ENCODE data around the gene FAM120A. TPM values are rescaled to one million over a fixed set of nuclear protein-coding genes. Genes with fewer than 3 reads are reported as not detected.

FAM120A gene
- polyA plus RNA-seq, 1 experiment: 89.4 TPM

GRCh38 chr9:93431539-93432105 is 19.9 kb upstream of the FAM120A start:
- POLR2A ChIA-PET: no interaction called here
- no peak for DNase-seq (ENCODE audit: low read depth)
- CTCF ChIA-PET: no interaction called here
- TF ChIP-seq, protein P1, sequence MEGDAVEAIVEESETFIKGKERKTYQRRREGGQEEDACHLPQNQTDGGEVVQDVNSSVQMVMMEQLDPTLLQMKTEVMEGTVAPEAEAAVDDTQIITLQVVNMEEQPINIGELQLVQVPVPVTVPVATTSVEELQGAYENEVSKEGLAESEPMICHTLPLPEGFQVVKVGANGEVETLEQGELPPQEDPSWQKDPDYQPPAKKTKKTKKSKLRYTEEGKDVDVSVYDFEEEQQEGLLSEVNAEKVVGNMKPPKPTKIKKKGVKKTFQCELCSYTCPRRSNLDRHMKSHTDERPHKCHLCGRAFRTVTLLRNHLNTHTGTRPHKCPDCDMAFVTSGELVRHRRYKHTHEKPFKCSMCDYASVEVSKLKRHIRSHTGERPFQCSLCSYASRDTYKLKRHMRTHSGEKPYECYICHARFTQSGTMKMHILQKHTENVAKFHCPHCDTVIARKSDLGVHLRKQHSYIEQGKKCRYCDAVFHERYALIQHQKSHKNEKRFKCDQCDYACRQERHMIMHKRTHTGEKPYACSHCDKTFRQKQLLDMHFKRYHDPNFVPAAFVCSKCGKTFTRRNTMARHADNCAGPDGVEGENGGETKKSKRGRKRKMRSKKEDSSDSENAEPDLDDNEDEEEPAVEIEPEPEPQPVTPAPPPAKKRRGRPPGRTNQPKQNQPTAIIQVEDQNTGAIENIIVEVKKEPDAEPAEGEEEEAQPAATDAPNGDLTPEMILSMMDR (IDR thresholded peaks at IDR 0.05; ENCODE audit: insufficient read depth, low read depth, low read length): no peak
- no peaks in the 10 kb centered on the region; the same call in 1 of the 2 replicates for H3K27me3 ChIP-seq (ENCODE audit: control insufficient read depth, insufficient read depth, low read length)
- no peaks in the 10 kb centered on the region for H3K36me3 ChIP-seq (ENCODE audit: control insufficient read depth, insufficient read depth, low read length)
- no peak overlapping the region for H3K4me3 ChIP-seq (ENCODE audit: low read depth, low read length)

GRCh38 chr9:93432964-93433363 is 18.5 kb upstream of the FAM120A start:
- H3K36me3 ChIP-seq (ENCODE audit: control insufficient read depth, insufficient read depth, low read length): no peaks in the 10 kb centered on the region
- CTCF ChIA-PET: no interaction called here
- H3K27me3 ChIP-seq (ENCODE audit: control insufficient read depth, insufficient read depth, low read length): no peaks in the 10 kb centered on the region; the same call in 1 of the 2 replicates
- POLR2A ChIA-PET: no interaction called here
- TF ChIP-seq, protein P1 (IDR thresholded peaks at IDR 0.05; ENCODE audit: insufficient read depth, low read depth, low read length): no peak
- no peak for DNase-seq (ENCODE audit: low read depth)
- H3K4me3 ChIP-seq (ENCODE audit: low read depth, low read length): no peak overlapping the region

DNA sequence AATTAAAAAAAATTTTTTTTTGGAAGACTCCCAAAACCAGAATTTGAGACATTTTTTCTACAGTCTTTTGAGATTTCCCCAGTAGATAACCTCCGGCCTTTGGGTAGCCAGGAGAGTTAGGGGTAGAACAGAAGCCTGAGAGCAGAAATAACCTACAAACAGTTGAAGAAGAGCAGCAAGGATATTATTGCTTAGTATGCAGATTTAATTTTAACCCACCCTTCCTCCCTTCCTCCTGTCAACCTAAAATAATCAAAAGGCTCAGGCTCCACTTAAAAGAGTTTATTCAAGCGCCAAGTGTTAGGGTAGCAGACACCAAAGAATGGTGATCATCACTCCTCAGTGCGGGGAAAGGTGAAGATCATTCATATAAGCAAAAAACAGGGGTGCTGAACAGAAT is 17.4 kb upstream of the FAM120A start:
- TF ChIP-seq, protein P1 (IDR thresholded peaks at IDR 0.05; ENCODE audit: insufficient read depth, low read depth, low read length): no peak
- no peak overlapping the region for H3K4me3 ChIP-seq (ENCODE audit: low read depth, low read length)
- ChIA-PET CTCF (no interaction called here), POLR2A (no interaction called here)
- DNase-seq (ENCODE audit: low read depth): no peak
- no peaks in the 10 kb centered on the region; the same call in 1 of the 2 replicates for H3K27me3 ChIP-seq (ENCODE audit: control insufficient read depth, insufficient read depth, low read length)
- no peaks in the 10 kb centered on the region for H3K36me3 ChIP-seq (ENCODE audit: control insufficient read depth, insufficient read depth, low read length)

GRCh38 chr9:93435386-93435785 is 16.1 kb upstream of the FAM120A start:
- H3K36me3 ChIP-seq (ENCODE audit: control insufficient read depth, insufficient read depth, low read length): no peaks in the 10 kb centered on the region
- H3K4me3 ChIP-seq (ENCODE audit: low read depth, low read length): no peak overlapping the region
- CTCF ChIA-PET: interaction anchor here (1.8 kb wide), 1 partner anchor 131 kb away, joined by 4 read pairs; no protein-coding TSS in a partner anchor
- DNase-seq (ENCODE audit: low read depth): no peak
- no peaks in the 10 kb centered on the region for H3K27me3 ChIP-seq (ENCODE audit: control insufficient read depth, insufficient read depth, low read length)
- POLR2A ChIA-PET: no interaction called here
- TF ChIP-seq, protein P1 (IDR thresholded peaks at IDR 0.05; ENCODE audit: insufficient read depth, low read depth, low read length): no peak

GRCh38 chr9:93436218-93436617 is 15.3 kb upstream of the FAM120A start:
- POLR2A ChIA-PET: no interaction called here
- TF ChIP-seq, protein P1 (IDR thresholded peaks at IDR 0.05; ENCODE audit: insufficient read depth, low read depth, low read length): no peak
- DNase-seq (ENCODE audit: low read depth): no peak
- Histone ChIP-seq H3K27me3 (ENCODE audit: control insufficient read depth, insufficient read depth, low read length) (no peaks in the 10 kb centered on the region), H3K36me3 (ENCODE audit: control insufficient read depth, insufficient read depth, low read length) (no peaks in the 10 kb centered on the region), H3K4me3 (ENCODE audit: low read depth, low read length) (no peak overlapping the region)
- CTCF ChIA-PET: interaction anchor here (0.6 to 1.8 kb wide), 2 partner anchors 30 to 130 kb away, joined by 4 read pairs; no protein-coding TSS in a partner anchor
